Neural crest cell (in vitro differentiated cells): Measurements from ENCODE around the gene CNTD1. TPM values are rescaled to one million over a fixed set of nuclear protein-coding genes. Genes with fewer than 3 reads are reported as not detected.

Experiments used
- DNase-seq: peaks from one replicate; pipeline ENCODE4 v3.0.0; 2021; ENCODE audit warnings: low read depth, mixed read lengths, low spot score
- H3K27ac Mint-ChIP-seq: one replicate; pipeline ENCODE4 v1.8.0; 2021; ENCODE audit warnings: mild to moderate bottlenecking, mixed read lengths; ENCODE audit not compliant: unreplicated experiment
- H3K27me3 Mint-ChIP-seq: 2 replicates; pipeline ENCODE4 v1.8.0; 2021; ENCODE audit warnings: low read depth, mild to moderate bottlenecking, mixed read lengths
- H3K36me3 Mint-ChIP-seq: 2 replicates; pipeline ENCODE4 v1.8.0; 2021; ENCODE audit warnings: low read depth, mild to moderate bottlenecking, mixed read lengths
- H3K4me1 Mint-ChIP-seq: 2 replicates; pipeline ENCODE4 v1.8.0; 2021; ENCODE audit warnings: mixed read lengths
- H3K4me3 Mint-ChIP-seq: one replicate; pipeline ENCODE4 v1.8.0; 2021; ENCODE audit warnings: mild to moderate bottlenecking, mixed read lengths
- H3K9me3 Mint-ChIP-seq: 2 replicates; pipeline ENCODE4 v1.8.0; 2021; ENCODE audit warnings: mixed read lengths
- total RNA-seq: library from RNA; stranded (reverse); gene quantifications from 2 replicates; pipeline ENCODE4 v1.2.1, GENCODE V29; 2021
- TF ChIP-seq, protein P1 (sequence below): fragments of 200-600 bp; sonication (generic); conservative IDR thresholded peaks from 2 replicates; pipeline ENCODE4 v1.5.0; 2021; ENCODE audit warnings: antibody characterized with exemption, mild to moderate bottlenecking

Gene CNTD1
- total RNA-seq, 1 donor from 2014 or later = not detected

DNA sequence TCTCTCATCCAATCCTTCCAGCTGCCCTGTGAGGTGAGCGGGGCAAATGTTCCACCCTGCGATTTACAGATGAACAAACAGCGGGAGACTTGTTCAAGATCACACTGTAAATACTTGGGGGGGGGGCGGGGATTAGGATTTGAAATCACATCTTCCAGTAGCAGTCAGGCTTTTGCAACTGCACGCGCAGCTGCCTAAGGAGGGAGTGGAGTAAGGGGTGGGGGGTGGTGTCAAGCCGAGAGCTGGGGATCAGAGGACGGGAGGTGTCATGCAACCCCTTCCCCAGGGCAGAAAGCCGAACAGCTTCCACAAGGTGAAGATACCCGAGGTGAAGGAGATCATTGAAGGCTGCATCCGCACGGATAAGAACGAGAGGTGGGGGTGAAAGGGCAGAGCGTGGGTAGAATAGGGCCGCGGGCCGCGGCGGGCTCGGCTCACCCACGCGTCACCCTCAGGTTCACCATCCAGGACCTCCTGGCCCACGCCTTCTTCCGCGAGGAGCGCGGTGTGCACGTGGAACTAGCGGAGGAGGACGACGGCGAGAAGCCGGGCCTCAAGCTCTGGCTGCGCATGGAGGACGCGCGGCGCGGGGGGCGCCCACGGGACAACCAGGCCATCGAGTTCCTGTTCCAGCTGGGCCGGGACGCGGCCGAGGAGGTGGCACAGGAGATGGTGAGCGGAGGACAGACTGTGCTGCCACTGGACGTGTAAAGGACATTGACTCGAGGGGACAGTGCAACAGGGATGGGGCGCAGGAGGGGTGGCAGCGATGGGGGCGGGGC is 13.7 kb upstream of the CNTD1 start:
- TF ChIP-seq, protein P1, sequence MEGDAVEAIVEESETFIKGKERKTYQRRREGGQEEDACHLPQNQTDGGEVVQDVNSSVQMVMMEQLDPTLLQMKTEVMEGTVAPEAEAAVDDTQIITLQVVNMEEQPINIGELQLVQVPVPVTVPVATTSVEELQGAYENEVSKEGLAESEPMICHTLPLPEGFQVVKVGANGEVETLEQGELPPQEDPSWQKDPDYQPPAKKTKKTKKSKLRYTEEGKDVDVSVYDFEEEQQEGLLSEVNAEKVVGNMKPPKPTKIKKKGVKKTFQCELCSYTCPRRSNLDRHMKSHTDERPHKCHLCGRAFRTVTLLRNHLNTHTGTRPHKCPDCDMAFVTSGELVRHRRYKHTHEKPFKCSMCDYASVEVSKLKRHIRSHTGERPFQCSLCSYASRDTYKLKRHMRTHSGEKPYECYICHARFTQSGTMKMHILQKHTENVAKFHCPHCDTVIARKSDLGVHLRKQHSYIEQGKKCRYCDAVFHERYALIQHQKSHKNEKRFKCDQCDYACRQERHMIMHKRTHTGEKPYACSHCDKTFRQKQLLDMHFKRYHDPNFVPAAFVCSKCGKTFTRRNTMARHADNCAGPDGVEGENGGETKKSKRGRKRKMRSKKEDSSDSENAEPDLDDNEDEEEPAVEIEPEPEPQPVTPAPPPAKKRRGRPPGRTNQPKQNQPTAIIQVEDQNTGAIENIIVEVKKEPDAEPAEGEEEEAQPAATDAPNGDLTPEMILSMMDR = no peak
- no peak overlapping the region for H3K4me3 Mint-ChIP-seq
- DNase-seq = no peak
- no peak overlapping the region for H3K27ac Mint-ChIP-seq
- H3K36me3 Mint-ChIP-seq = no peaks in the 10 kb centered on the region
- H3K4me1 Mint-ChIP-seq = peaks cover 6% of the 10 kb centered on the region
- H3K27me3 Mint-ChIP-seq = peaks cover 68% of the 10 kb centered on the region
- H3K9me3 Mint-ChIP-seq = no peaks in the 10 kb centered on the region

DNA sequence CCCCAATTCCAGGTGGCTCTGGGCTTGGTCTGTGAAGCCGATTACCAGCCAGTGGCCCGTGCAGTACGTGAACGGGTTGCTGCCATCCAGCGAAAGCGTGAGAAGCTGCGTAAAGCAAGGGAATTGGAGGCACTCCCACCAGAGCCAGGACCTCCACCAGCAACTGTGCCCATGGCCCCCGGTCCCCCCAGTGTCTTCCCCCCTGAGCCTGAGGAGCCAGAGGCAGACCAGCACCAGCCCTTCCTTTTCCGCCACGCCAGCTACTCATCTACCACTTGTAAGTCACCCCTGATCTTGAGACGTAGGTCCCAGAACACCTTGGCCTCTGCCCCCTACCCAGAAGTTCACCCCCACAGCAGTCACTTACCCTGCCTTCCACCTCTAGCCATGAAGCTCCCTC is 11.4 kb upstream of the CNTD1 start:
- Mint-ChIP-seq H3K9me3 (no peaks in the 10 kb centered on the region), H3K4me3 (no peak overlapping the region), H3K36me3 (no peaks in the 10 kb centered on the region), H3K27me3 (peaks cover 54% of the 10 kb centered on the region), H3K4me1 (no peaks in the 10 kb centered on the region), H3K27ac (no peak overlapping the region)
- no peak for DNase-seq
- TF ChIP-seq, protein P1 = no peak

DNA sequence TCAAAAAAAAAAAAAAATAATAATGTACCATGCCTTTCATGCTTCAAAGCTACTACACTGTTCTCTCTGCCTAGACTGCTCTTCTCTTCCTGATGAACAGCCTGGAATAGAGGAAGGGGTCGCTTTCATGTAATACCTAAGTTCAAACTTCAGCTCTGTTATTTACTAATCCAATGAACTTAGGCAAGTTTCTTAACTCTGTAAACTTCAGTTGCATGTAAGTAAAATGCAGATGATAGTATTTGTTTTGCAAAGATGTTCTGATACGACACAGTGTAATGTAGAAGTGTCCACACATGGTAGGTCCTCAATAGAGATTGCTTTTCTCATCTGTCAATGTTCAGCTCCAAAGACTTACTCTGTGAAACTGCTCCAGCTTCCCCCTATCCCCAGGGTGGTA is 6.7 kb upstream of the CNTD1 start:
- Mint-ChIP-seq H3K9me3 (no peaks in the 10 kb centered on the region), H3K36me3 (peaks cover 5% of the 10 kb centered on the region), H3K27ac (no peak overlapping the region), H3K4me3 (no peak overlapping the region), H3K27me3 (peaks cover 18% of the 10 kb centered on the region), H3K4me1 (no peaks in the 10 kb centered on the region)
- TF ChIP-seq, protein P1 = no peak
- no peak for DNase-seq

DNA sequence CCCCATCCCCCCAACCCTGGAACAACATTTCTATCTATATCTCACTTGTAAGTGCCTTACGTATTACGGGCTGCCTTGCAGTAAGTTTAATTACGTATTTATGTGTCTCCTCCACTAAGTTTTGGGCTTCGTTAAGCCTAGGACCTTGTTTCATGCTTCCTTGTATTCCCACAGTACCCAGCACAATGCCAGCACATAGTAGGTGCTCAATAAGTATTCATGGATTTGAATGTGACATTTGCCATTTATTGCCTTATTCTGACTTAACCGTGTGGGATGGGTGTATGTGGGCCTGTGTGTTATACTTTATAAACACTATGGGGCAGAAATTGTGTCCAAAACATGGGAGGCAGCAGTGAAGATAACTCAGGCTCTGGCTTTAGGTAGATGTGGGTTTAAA is 6.1 kb upstream of the CNTD1 start:
- peak overlapping the region; percentile 26 for H3K4me3 Mint-ChIP-seq
- no peak for DNase-seq
- H3K9me3 Mint-ChIP-seq = no peaks in the 10 kb centered on the region
- peaks cover 15% of the 10 kb centered on the region for H3K27me3 Mint-ChIP-seq
- H3K36me3 Mint-ChIP-seq = peaks cover 5% of the 10 kb centered on the region
- TF ChIP-seq, protein P1 = no peak
- no peak overlapping the region for H3K27ac Mint-ChIP-seq
- H3K4me1 Mint-ChIP-seq = peaks cover 4% of the 10 kb centered on the region

DNA sequence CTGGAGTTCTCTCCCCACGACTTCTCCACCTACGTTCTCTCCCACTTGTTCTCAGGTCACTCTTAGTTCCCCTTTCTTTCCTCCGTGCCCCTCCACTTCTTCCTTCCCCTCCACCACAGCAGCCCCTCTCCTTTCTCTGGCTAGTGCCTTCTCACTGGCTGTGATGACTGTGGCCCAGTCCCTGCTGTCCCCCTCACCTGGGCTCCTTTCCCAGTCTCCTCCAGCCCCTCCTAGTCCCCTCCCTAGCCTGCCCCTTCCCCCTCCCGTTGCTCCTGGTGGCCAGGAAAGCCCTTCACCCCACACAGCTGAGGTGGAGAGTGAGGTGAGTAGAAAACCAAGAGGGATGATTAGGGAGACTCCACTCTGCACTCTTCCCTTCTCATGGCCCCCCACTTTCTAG is 3.6 kb upstream of the CNTD1 start:
- no peak for DNase-seq
- peaks cover 3% of the 10 kb centered on the region for H3K9me3 Mint-ChIP-seq
- peak overlapping the region; percentile 69 for H3K4me3 Mint-ChIP-seq
- peaks cover 9% of the 10 kb centered on the region for H3K36me3 Mint-ChIP-seq
- peaks cover 13% of the 10 kb centered on the region for H3K27me3 Mint-ChIP-seq
- H3K4me1 Mint-ChIP-seq = peaks cover 13% of the 10 kb centered on the region
- TF ChIP-seq, protein P1 = no peak
- no peak overlapping the region for H3K27ac Mint-ChIP-seq
